ENCODE data around the gene UBE3C. TPM values are rescaled to one million over a fixed set of nuclear protein-coding genes. Genes with fewer than 3 reads are reported as not detected.

The UBE3C gene
- total RNA-seq, 2 donors from 2014 or later, result 35.8 to 35.9 TPM

DNA sequence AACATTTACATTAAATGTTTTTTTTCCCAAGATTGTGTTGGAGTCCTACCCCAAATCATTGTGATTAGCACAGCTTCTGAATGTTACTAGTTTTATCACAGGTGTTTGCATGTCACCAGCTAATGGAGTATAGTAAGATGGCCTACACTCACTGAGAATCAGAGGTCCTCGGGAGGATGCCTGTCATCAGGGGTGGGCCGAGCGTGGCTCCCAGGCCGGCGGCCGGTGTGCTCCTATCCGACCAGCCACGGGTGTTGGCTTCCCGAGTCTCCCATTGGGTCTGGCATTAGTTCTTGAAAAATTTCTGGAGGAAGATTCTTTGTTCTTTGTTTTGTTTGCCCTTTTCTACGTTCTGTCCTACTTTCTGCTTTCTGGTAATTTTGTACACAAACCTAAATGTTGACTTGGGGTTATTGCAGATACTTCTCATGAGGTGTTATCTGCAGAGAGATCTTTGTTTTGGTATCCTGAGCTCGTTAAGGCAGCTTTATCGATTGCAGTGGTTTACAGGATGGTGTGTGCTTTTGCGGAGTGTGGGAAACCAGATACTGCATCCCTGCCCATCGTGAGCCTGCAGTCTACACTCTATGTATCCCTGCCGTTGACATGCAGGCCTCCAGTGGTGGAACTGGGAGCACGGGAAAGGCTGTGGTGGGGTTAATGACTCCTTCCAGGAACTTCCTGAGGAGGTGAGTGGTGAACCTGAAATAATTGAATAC is 130.8 kb downstream of the UBE3C start:
- no peaks in the 10 kb centered on the region for H3K27me3 ChIP-seq
- H3K4me1 ChIP-seq, result peaks cover 28% of the 10 kb centered on the region
- 83 to 84% methylated on average over 16 of the region's 16 CpGs for WGBS, 2 donors
- intact Hi-C loops (cut with DNase I), result no loop called here
- peaks cover 0 to 8% of the 10 kb centered on the region in 2 donors for H3K36me3 ChIP-seq (replicated peaks in 1 of 2; ENCODE audit: insufficient read depth in 1 of 2, low read depth in 2 of 2)
- ATAC-seq, result no peak
- peak in 1 of 4 donors; percentile 9 for DNase-seq
- no peak overlapping the region for H3K27ac ChIP-seq
- H3K4me3 ChIP-seq, result no peak overlapping the region
- TF ChIP-seq POLR2A (IDR thresholded peaks at IDR 0.05), result no peak
- no peak for TF ChIP-seq CTCF (IDR thresholded peaks at IDR 0.05)
- no peaks in the 10 kb centered on the region for H3K9me3 ChIP-seq

- Histone ChIP-seq H3K36me3 (replicated peaks in 1 of 2; ENCODE audit: insufficient read depth in 1 of 2, low read depth in 2 of 2) (peaks cover 0 to 8% of the 10 kb centered on the region in 2 donors), H3K27me3 (no peaks in the 10 kb centered on the region), H3K9me3 (no peaks in the 10 kb centered on the region), H3K4me3 (no peak overlapping the region), H3K27ac (no peak overlapping the region), H3K4me1 (peaks cover 28% of the 10 kb centered on the region)
- intact Hi-C loops (cut with DNase I), result no loop called here
- 82 to 87% methylated on average over 3 of the region's 3 CpGs for WGBS, 2 donors
- TF ChIP-seq CTCF (IDR thresholded peaks at IDR 0.05) (no peak), POLR2A (IDR thresholded peaks at IDR 0.05) (no peak)
- ATAC-seq, result no peak
- peak in 1 of 4 donors; percentile 4 for DNase-seq
These were observed 131.3 kb downstream of the UBE3C start for GRCh38 chr7:157270060-157270444.

- ATAC-seq (no peak), DNase-seq (no peak)
- intact Hi-C loops (cut with DNase I), result no loop called here
- Histone ChIP-seq H3K27ac (peak overlapping the region; percentile 73 to 85 (median 76)), H3K4me3 (no peak overlapping the region), H3K36me3 (replicated peaks in 1 of 2; ENCODE audit: insufficient read depth in 1 of 2, low read depth in 2 of 2) (peaks cover 0 to 8% of the 10 kb centered on the region in 2 donors), H3K4me1 (peaks cover 28% of the 10 kb centered on the region), H3K27me3 (no peaks in the 10 kb centered on the region), H3K9me3 (no peaks in the 10 kb centered on the region)
- TF ChIP-seq POLR2A (IDR thresholded peaks at IDR 0.05), result no peak
- TF ChIP-seq CTCF (IDR thresholded peaks at IDR 0.05), result no peak
- WGBS, 2 donors, result 87 to 88% methylated on average over 11 to 15 of the region's 15 CpGs
These were observed 132.7 kb downstream of the UBE3C start for GRCh38 chr7:157271315-157271990.

DNA sequence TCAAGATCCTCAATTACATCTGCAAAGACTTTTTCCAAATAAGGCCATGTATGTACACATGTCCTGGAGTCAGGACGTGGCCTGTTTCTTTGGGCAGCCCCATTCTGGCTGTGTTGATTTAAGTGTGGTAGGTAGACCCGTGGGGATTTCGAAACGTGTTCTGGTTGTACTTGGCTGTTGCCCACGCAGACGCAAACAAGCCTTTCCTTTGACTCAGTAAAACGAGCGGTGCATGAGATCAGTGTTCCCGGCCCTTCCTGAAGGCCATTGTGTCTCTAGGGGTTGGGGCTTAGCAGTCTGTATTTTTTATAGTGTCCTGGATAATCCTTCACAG is 133.2 kb downstream of the UBE3C start:
- intact Hi-C loops (cut with DNase I), result no loop called here
- peak; percentile 84 to 93 (median 92) for DNase-seq

More for the DNA sequence above, 133.2 kb downstream of the UBE3C start:
- no peaks in the 10 kb centered on the region for H3K27me3 ChIP-seq
- WGBS, 2 donors, result 6 to 11% methylated on average over 9 of the region's 9 CpGs
- H3K4me3 ChIP-seq, result no peak overlapping the region
- TF ChIP-seq CTCF (IDR thresholded peaks at IDR 0.05), result no peak
- peak in 2 of 3 donors; percentile 35 for TF ChIP-seq POLR2A (IDR thresholded peaks at IDR 0.05)
- peaks cover 0 to 8% of the 10 kb centered on the region in 2 donors for H3K36me3 ChIP-seq (replicated peaks in 1 of 2; ENCODE audit: insufficient read depth in 1 of 2, low read depth in 2 of 2)
- H3K27ac ChIP-seq, result peak overlapping the region; percentile 73 to 85 (median 78)
- H3K4me1 ChIP-seq, result peaks cover 29% of the 10 kb centered on the region
- peak; percentile 89 for ATAC-seq
- H3K9me3 ChIP-seq, result no peaks in the 10 kb centered on the region
